HUDEP-2 (cell line): ENCODE results near the gene ABCC4.

Source experiments
- DNase-seq, 76 experiments: peaks; one replicate each; lab custom pipeline; 2025; ENCODE audit not compliant: unreplicated experiment in 76 of 76; lab: John Stamatoyannopoulos, UW

The ABCC4 gene

DNA sequence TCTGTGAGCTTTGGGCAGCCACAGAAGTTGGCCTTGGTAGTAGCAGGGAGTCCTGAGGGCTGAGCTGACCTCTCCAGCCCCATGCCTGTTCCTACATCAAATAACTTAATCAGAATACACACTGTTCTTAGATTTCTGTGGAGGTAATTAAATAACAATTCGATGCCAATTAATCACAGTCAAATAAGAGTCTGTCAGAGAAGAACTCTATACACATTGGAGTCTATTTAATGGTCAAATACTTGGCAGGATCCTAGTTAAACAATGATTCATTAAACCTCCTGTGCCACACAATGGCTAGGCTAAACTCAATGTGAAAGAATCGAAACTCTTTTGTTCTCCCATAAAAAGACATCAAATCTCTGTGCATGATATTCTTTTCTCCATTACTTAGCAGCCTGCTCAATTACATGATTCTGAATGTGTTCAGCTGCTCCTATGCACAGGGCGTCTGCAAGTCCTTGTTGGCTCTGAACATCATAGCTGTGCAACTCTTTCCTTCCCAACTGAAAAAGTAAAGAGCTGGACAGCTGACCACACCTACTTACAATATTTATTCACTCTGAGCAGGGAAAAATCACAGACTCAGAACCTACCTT, 173.1 kb downstream of the ABCC4 start:
- DNase-seq: no peak

DNA sequence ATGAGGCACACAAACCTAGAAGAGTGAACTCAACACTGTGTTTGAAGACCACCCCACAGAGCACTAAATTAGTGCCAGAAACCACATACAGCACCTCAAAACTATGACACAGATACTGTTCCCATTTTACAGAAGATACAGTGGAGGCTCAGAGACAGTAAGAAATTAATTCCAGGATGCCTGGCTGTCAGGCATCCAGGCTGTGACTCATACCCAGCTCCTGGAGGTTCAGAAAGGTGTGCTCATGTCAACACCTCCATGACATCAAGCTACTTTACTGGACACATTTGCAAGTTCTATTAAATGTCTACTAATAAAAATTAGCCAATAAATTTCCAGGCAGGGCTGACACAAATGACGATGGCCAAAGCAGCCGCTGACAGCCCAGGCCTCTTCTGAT, 176.3 kb downstream of the ABCC4 start:
- no peak for DNase-seq

DNA sequence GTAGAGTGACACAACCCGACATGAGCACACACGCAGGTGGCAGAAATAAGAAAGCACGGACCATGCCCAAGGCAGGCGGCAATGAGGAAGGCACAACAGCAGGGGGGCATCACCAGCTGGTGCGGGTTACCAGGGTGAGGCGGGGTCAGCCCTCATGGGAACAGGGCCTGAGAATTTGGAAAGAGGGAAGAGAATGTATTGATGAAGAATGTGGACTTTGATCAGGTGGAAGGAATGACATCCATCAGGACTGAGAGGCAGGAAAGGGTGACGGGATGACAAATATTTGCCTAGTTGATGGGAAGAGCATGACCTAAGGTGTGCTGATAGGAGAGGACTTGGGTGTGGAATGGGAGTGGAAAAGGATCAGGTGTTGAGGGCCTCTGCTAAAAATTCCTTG, 177.5 kb downstream of the ABCC4 start:
- no peak for DNase-seq

DNA sequence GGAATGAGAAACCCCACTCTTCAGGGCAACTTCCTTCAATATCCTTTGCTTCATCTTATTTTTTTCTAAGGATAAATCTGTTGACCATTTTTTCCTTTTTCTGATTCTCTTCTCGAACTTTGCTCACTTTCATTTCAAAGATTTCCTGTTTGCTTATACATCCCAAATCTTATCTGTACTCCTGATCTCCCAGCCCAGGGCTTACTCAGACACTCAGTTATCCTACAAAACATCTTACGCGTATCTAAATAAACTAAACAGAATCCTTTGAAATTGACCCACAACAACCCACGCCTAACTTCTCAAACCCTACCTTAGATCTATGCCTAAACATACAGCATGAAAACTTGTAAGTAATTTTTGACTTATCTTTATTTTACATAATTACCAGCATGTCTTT, 179.2 kb downstream of the ABCC4 start:
- DNase-seq: no peak

DNA sequence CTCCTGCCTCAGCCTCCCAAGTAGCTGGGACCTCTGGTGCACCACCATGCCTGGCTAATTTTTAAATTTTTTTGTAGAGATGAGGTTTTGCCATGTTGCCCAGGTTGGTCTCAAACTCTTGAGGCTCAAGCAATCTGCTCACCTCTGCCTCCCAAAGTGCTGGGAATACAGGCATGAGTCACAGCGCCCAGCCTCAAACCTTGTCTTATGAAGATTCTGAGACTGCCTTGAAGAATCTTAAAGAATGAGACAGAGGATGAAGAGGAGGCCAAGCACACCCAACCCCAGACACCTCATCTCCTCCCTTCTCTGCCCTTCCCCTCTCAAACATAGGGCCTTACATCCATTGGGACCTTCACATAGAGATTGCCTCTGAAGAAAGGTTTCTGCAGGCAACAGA, 179.7 kb downstream of the ABCC4 start:
- no peak for DNase-seq

DNA sequence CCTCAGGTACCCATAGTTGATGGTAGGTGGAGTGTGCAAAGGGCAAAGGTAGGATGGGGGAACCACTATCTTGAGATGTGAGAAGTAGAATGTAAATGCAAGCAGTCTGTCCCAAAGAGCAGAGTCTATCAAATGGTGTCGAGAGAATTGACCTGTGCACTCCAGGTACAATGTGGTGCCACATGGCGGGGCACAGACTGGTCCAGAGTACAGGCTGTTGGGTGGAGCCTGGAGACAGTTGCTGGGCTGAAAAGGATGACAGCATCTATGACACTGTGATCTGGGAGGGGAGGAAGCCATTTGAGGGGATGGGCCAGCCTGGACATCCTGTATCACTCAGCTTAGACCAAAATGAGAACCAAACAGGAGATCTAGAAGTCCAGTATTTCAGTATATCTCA, 180.6 kb downstream of the ABCC4 start:
- no peak for DNase-seq

DNA sequence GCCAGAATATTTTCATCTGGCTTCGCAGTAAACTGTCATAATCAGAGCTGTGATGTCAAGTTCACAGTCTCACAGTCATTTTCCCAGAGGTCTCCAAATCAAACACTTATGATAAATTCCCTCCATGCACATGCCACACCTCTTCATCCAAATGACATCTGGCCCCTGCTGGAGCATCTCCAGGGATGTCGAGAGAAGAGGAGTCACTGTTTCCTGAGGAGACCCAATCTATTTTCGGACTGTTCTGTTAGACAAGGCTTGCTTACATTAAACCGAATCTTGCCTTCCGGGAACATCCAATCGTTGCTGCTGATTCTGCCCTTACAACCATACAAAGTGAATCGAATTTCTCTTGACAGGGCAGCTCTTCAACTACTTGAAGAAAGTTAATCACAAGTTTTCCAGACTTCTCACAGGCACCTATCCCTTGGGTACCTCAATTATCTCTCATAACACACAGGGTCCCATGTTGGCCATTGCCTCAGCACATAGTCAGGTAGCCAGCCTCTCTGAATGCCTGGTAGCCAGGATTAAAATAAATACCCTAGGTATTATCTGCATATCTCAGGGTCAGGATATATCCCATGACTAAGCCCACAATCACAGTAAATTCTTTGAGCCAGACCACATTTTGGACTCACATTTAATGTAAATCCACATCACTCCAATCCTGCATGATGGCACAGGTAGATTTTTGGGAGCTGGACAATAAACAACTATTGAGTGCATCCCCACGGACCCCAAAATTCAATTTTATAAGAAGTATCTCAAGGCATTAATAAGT, 182.5 kb downstream of the ABCC4 start:
- DNase-seq: no peak

DNA sequence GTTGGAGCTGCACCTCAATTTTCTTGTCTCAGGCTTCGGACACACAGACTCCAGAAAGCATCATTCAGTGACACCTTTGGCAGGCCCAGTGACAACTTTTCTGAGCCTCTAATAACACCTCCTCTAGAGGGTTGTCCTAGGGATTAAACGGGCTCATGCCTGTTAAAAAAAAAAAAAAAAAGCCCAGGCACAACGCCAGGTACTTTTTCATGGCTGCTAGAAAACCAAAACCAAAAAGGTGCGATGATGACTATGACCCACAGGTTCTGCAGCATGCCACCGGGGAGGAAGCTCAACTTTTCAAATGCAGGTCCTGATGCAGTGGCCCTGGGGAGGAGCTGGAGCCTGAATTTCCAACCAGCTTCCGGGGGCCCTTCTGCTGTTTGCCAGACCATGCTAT, 184.2 kb downstream of the ABCC4 start:
- no peak for DNase-seq

DNA sequence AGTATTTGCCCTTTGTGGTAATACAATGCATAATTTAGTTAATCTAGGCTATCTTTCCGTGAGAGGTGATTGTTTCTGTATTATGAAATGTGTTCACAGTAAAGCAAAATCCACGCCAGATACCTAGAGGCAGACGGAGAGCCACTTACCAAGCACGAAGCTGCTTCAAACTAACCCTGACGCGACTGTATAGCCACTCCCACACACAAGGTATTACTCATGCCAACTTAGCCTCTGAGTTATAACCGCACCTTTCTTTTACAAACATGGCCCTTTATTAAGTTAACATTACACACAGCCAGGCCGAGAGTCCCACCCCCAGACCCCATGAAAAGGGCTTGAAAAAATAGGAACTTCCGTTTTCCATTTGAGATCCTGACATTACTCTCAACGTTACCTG, 185.7 kb downstream of the ABCC4 start:
- no peak for DNase-seq

DNA sequence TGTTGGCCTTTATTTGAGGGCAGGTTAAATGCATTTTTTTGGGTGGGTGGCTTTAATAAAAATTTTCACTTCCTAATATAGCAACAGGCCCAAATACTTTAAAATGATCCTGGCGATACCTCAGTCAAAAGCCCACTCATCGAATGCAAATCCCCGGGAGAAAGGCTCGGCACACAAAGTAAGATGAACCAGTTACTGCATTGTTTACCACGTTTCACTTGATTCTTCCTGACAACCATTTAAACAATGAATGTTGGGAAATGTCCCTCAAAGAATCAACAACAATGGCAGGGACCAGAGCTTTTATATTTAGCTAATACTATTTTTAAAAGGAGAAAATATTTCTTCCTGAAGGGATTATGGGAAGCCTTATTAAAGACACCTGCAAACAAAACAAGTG, 187.7 kb downstream of the ABCC4 start:
- DNase-seq: no peak

DNA sequence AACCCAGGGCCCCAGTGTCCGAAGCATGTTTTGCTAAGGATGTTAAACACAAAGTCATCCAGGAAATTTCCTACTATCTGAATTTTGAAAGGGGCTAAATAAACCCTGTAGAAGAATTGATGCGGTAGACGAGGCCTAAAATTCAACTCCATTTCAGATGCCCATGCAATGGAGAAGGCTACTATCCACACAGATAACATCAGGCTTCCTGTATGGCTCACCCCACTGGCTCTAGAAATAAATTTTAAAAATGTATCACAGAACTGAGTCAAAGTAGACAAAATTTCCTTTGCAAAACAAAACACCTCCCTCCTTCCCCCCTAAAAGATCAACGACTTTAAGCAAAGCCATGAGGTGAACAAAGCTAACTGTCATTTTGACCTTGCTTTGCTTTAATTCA, 188.4 kb downstream of the ABCC4 start:
- DNase-seq: no peak

DNA sequence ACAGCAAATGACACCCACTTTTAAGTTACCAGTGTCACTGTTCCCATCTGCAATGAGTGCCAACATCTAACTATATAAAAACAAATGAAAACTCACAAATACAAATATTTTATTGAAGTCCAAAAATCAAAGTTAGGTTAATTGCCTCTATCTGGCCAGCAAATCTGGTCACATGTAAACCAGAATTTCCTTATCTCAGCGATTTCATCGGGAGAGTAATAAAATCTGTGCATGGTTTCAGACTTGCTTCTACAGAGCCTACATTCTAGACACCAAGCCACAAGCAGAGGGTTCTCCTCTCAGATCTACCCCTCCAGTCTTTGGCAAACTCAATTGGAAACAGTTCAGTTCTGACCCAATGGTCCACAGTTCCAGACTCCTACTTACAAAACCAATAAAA, 189.6 kb downstream of the ABCC4 start:
- no peak for DNase-seq

DNA sequence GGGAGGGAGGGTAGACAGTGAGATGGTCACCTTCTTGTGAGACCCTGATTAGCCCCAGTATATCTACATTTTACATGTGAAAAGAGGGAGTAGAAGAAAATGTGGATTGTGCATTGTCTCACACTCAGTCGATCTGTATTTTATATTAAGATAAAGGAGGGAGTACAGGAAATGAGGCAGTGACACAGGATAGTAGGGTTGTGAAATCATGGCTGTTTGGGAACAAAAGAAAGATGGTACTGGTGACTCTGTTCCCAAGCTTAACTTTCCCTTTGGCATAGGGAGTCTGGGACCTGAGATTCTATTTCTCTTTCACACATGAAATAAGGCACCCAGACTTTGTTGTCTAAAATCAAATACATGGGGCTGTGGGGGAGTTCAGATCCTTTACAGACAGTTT, 194.7 kb downstream of the ABCC4 start:
- no peak for DNase-seq

DNA sequence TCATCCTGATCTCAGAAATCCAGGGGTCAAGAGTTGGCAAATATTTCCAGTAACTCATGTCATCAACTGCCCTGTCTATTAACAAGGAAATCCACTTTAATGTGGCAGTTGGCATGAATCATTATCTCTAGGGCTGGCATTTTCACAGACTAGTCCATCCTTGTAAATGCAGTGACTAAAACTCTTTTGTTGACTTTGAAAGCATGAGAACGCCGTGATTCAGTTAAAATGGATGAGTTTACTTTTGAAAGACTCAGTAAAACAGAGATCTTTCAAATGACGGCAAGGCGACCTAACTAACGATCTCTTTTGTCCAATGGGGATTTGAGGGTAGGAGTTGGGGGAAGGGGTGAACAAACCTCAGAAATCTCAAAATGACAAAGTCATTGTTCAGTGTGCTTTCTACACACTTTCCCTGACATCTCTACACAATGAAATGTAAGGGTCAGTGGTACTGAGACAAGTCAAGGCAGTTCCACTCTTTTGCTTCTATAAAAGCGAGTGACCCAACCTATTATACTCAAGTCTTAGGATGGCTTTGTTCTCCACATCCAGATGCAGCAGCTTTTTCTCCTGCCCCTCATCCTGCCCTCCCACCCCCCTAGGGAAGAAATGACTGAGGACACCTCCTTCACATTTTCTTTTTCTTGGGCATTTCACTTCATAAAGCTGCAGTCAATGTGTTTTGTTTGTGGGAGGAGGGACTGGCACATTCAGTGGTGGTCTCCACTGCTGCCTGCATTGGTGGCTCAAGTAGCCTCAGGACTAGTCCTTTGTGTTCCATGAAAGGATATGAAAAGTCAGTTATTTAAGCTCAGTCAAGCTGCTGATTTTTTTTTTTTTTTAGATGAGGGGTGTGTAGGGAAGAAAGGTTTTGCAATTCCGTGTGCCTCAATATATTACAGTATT, 200.5 kb downstream of the ABCC4 start:
- no peak for DNase-seq

DNA sequence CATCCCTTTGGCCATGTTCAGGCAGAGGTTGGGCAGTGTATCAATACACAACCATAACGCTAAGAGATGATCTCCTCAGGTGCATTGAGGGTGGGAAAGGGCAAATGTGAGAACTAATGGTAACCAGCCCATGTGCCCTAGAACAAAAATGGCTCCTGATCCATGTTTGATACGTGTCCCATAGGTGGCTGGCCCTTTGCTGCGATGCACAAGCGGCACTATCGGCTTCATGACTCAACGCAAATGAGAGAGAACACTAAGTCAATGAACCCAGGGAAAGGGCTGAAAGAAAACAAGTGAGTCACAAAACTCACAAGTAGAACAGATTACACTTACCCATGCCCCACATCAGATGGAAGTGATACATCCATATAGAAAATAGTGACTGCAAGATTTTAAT, 201.7 kb downstream of the ABCC4 start:
- DNase-seq: no peak

DNA sequence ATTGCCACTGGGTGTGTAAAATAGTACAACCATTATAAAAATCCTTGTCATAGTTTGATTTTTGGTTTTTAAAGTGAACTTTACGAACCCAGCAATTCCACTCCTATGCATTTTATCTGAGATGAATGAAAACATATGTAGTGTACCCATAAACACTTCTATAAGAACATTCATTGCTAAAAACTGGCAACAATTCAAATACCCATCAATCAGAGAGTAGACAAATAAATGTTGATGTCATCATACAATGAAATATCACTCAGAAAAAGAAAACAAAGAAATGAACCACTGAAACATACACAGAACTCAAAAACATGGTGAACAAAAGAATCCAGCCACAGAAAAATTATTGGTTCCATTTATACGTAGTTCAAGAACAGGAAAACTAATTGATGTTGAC, 202.3 kb downstream of the ABCC4 start:
- DNase-seq: no peak

DNA sequence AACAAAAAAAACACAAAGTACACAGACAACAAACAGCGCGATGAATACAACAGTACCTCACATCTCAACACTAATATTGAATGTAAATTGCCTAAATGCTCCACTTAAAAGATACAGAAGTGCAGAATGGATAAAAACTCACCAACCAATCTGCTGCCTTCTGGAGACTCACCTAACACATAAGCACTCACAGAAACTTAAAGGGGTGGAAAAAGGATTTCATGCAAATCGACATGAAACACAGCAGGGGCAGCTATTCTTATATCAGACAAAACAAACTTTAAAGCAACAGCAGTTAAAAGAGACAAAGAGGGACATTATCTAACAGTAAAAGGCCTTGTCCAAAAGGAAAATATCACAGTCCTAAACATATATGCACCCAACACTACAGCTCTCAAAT, 209.5 kb downstream of the ABCC4 start:
- DNase-seq: no peak

DNA sequence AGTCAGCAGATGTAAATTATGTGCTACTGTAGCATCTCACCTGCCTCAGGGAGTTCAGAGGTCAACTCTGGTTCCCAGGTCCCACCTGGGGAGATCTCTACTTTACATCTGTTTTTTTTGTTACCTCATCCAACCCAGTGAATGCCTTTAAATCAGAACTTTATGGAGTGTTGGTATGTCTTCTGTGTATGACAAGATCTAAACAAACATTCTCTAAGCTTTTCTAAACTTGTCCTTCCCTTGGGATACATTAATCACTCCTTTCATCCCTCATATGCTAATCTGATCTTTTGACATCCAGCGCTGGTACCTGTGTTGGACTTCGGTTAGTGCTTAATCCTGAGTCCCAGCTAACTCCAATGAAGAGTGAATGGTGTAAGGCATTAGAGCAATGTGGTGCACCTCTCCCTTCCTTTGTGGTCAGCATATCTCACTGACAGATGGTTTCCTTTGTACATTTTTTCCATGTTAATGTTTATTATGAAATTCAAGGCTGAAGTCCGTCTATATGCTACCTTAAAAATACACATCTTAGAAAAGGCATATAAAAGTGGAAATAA, 213.4 kb downstream of the ABCC4 start:
- DNase-seq: peak in 10 of 76 experiments; percentile 2 to 33 (median 11)

DNA sequence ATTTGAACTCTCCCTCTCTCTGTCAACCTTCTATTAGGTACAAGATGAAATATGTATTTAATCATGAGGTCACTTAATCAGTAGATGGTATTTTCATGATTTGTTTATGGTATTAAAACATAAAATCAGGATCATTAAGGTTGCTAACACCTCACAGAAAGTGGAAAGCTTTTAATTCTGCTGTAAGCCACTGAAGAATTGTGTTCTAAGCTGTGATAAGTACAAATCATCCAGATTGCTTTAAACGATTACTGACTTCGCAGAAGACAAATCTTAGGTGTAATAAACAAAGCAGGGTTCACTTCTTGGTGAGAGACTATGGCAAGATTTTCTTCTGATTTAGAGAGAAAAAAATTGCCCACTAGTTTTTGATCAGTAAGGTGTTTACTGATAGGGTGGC, 214.5 kb downstream of the ABCC4 start:
- no peak for DNase-seq

DNA sequence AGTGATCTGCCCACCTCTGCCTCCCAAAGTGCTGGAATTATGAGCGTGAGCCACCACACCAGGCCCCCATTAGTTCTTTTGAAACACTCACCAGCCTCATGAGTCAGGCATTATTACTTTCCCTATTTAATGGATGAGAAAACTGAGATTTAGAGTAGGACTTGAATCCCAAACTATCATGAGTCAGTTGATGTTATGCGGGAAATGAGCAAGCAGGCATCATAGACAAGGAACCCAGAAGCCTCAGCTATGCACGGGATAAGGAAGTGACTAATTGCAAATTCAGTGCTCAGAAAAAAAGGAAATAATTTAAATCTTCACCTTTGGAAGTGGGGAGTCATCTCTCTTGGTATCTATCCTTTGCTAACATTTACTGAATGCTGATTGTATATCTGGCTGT, 217.5 kb downstream of the ABCC4 start:
- no peak for DNase-seq

DNA sequence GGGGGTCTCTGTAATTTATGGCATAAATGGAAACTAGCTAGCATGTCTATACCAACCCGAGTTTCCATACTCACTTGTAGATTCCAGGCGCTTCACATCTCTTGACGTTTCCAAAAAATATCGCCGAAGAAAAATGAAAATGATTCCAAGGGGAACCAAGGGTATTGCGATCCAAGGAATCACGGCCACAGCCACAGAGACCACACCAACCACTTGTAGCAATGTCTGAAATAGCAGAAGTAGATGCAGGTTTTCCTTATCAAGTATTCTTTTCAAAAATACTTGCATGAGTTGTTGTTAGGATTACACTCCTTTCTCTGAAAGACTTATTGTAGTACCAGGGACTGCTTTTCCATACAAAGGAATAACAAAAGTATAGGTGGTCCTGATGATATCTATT, 218.2 kb downstream of the ABCC4 start:
- no peak for DNase-seq
